Measurements from ENCODE around the gene TRPM2.

The TRPM2 gene

DNA sequence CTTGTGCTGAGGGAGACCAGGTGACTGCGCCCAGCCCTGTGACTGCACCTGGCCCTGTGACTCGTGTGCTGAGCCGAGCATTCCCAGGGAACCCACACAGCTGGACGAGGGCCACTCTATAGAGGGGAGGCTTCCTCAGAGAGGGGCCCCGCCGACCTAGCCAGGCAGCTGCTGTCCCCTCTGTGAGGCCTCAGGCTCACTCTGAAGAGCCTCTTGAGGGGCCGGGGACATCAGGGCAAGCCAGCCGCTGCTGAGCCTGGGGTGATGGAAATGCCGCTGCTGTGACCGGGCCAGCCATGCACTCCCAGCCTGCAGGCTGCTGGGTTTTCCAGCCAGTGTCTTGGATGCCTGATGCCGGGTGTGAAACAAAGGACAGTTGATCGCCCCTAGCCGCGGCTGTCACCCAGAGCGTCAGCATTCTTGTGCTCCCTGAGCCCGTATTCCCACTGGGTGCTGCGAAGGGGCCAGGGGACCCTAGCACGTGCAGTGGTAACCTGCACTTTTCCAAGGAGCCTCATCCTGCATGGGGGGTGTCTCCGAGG, 36.1 kb upstream of the TRPM2 start:
- H3K4me3 ChIP-seq (replicated peaks; ENCODE audit: low read depth, low read length) = no peak overlapping the region
- no peak for DNase-seq (ENCODE audit: low read depth)
- TF ChIP-seq, protein P1, sequence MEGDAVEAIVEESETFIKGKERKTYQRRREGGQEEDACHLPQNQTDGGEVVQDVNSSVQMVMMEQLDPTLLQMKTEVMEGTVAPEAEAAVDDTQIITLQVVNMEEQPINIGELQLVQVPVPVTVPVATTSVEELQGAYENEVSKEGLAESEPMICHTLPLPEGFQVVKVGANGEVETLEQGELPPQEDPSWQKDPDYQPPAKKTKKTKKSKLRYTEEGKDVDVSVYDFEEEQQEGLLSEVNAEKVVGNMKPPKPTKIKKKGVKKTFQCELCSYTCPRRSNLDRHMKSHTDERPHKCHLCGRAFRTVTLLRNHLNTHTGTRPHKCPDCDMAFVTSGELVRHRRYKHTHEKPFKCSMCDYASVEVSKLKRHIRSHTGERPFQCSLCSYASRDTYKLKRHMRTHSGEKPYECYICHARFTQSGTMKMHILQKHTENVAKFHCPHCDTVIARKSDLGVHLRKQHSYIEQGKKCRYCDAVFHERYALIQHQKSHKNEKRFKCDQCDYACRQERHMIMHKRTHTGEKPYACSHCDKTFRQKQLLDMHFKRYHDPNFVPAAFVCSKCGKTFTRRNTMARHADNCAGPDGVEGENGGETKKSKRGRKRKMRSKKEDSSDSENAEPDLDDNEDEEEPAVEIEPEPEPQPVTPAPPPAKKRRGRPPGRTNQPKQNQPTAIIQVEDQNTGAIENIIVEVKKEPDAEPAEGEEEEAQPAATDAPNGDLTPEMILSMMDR (IDR thresholded peaks at IDR 0.05; ENCODE audit: low read length, missing control alignments) = no peak

- TF ChIP-seq, protein P1 (IDR thresholded peaks at IDR 0.05; ENCODE audit: low read length, missing control alignments) = no peak
- no peak overlapping the region for H3K4me3 ChIP-seq (replicated peaks; ENCODE audit: low read depth, low read length)
- DNase-seq (ENCODE audit: low read depth) = no peak
These were observed 35.5 kb upstream of the TRPM2 start for GRCh38 chr21:44317871-44318270.

- no peak for DNase-seq (ENCODE audit: low read depth)
- H3K4me3 ChIP-seq (replicated peaks; ENCODE audit: low read depth, low read length) = no peak overlapping the region
- TF ChIP-seq, protein P1 (IDR thresholded peaks at IDR 0.05; ENCODE audit: low read length, missing control alignments) = no peak
These were observed 34.7 kb upstream of the TRPM2 start for GRCh38 chr21:44318489-44319285.

DNA sequence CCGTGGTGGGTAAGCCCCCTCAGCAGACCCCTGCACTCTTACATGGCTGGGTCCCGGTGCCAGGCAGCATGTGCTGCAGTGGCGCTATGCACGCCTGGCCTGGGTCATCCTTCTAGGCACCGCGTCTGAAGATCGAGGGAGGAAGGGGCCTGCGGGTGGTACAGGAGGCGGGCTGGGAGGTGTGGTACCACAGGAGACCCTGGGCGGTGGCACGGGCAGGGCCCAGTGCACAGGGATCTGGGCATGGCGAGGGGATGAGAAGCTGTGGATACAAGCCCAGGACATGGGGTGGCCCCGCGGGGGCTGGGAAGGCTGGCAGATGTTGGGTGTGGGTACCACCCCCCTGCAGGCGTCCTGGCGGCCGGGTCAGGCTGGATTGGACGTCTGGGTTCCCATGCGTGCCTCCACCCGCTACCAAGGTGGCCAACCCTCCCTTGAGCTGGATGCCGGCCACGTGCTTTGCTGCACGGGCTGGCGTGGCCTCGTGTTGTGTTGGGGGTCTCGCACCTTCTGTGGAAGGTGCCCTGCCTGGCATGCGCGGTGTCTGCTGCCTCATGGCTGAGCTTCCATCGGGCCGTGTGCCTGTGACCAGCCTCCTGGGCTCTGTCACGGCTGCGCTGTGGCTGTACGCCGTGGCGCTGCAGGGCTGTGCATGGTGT, 33.9 kb upstream of the TRPM2 start:
- no peak for DNase-seq (ENCODE audit: low read depth)
- no peak overlapping the region for H3K4me3 ChIP-seq (replicated peaks; ENCODE audit: low read depth, low read length)
- TF ChIP-seq, protein P1 (IDR thresholded peaks at IDR 0.05; ENCODE audit: low read length, missing control alignments) = no peak

- DNase-seq (ENCODE audit: low read depth) = no peak
- H3K4me3 ChIP-seq (replicated peaks; ENCODE audit: low read depth, low read length) = no peak overlapping the region
- TF ChIP-seq, protein P1 (IDR thresholded peaks at IDR 0.05; ENCODE audit: low read length, missing control alignments) = no peak
These were observed 32.6 kb upstream of the TRPM2 start for GRCh38 chr21:44320847-44321246.

DNA sequence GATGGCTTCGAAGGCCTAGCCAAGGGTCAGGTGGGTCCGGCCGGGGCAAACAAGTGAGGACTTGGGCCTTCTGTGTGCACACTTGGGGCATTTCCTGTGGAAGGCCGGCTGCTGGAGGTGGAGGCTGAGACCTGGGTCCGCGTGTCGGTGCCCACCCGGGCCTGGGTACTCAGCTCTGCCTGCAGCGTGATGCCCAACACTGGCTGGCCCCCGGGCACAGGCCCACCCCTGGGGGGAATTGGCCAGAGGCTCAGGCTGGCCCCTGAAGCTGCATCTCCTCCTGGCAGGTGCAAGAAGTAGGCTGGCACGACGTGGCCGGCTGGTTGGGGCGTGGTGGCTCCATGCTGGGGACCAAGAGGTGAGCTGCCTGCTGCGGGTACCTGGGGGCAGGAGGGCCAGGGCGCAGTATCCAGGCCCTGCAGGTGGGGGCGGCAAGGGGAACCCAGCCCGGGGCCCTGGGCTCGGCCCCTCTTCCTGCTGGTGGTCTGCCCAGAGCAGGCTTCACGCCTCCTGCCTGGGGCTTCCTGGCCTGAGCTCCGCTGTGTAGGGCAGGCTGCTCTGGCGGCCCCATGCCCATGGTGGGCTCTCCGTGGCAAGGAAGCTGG, 31.5 kb upstream of the TRPM2 start:
- no peak for DNase-seq (ENCODE audit: low read depth)
- no peak overlapping the region for H3K4me3 ChIP-seq (replicated peaks; ENCODE audit: low read depth, low read length)
- TF ChIP-seq, protein P1 (IDR thresholded peaks at IDR 0.05; ENCODE audit: low read length, missing control alignments) = no peak
